VCaP (cell line): ENCODE measurements around the gene ZNF414.

ENCODE experiments used
- H3K27ac ChIP-seq: fragments of 450-650 bp; 2 replicates; pipeline ENCODE4 v1.5.1; 2017
- CTCF ChIP-seq: fragments of 450-650 bp; conservative IDR thresholded peaks from 2 replicates; pipeline ENCODE4 v1.5.1; 2017; ENCODE audit warnings: mild to moderate bottlenecking, moderate library complexity

Gene ZNF414

GRCh38 chr19:8483165-8483564 is 30.8 kb downstream of the ZNF414 start:
- H3K27ac ChIP-seq: no peak overlapping the region
- TF ChIP-seq CTCF: no peak

- TF ChIP-seq CTCF: no peak
- H3K27ac ChIP-seq: no peak overlapping the region
Measured at GRCh38 chr19:8482696-8483095, 31.3 kb downstream of the ZNF414 start.

- no peak overlapping the region for H3K27ac ChIP-seq
Measured at GRCh38 chr19:8481616-8482015, 32.4 kb downstream of the ZNF414 start.

GRCh38 chr19:8481201-8481600 is 32.8 kb downstream of the ZNF414 start:
- no peak overlapping the region for H3K27ac ChIP-seq
- TF ChIP-seq CTCF: no peak

More at GRCh38 chr19:8481616-8482015, 32.4 kb downstream of the ZNF414 start:
- TF ChIP-seq CTCF: no peak

GRCh38 chr19:8478598-8478997 is 35.4 kb downstream of the ZNF414 start:
- no peak for TF ChIP-seq CTCF
- H3K27ac ChIP-seq: no peak overlapping the region

GRCh38 chr19:8477889-8478288 is 36.1 kb downstream of the ZNF414 start:
- no peak for TF ChIP-seq CTCF
- H3K27ac ChIP-seq: no peak overlapping the region

- no peak for TF ChIP-seq CTCF
- no peak overlapping the region for H3K27ac ChIP-seq
Measured at GRCh38 chr19:8476524-8476923, 37.4 kb downstream of the ZNF414 start.

- H3K27ac ChIP-seq: no peak overlapping the region
- TF ChIP-seq CTCF: no peak
Measured at GRCh38 chr19:8475005-8475404, 39.0 kb downstream of the ZNF414 start.
